Lower leg skin (tissue), 4 donors: ENCODE results near the gene ERGIC1. TPM values are rescaled to one million over a fixed set of nuclear protein-coding genes. Genes with fewer than 3 reads are reported as not detected.

ENCODE experiments used
- DNase-seq, 2 donors: peaks; one replicate each; pipeline ENCODE4 v3.0.0-alpha.2; 2019; ENCODE audit warnings: low spot score in 2 of 2
- H3K4me3 ChIP-seq: fragments of 200-600 bp; sonication (generic); 2 replicates; pipeline ENCODE4 v1.5.1; 2017; ENCODE audit warnings: mild to moderate bottlenecking, low read depth; ENCODE audit not compliant: poor library complexity, severe bottlenecking
- CTCF ChIP-seq, 3 donors: fragments of 450-650 bp; IDR thresholded peaks; one replicate each; pipeline ENCODE4 v1.5.1; 2016; ENCODE audit warnings: antibody characterized with exemption in 3 of 3, mild to moderate bottlenecking in 3 of 3, moderate library complexity in 2 of 3
- POLR2A ChIP-seq, 2 donors: fragments of 450-650 bp; IDR thresholded peaks; one replicate each; pipeline ENCODE4 v1.6.1; 2016 to 2017; ENCODE audit warnings: antibody characterized with exemption in 2 of 2, mild to moderate bottlenecking in 1 of 2, moderate library complexity in 1 of 2
- WGBS, 2 donors: methylation state at CpG; one replicate each; pipeline ENCODE4 v1.1.5; 2018; 5-methylcytosine and 5-hydroxymethylcytosine counted together
- intact Hi-C: fragments of 100-400 bp; cut with DNase I; formaldehyde crosslinking; loops from one replicate; pipeline ENCODE4 v1.15.0; 2023; ENCODE audit warnings: low total_unique reads
- total RNA-seq, 4 donors: library from RNA; depleted of rRNA; stranded (reverse); fragments of >200 nt; gene quantifications; one replicate each; pipeline ENCODE4 v1.1.0, GENCODE V29; 2016

The ERGIC1 gene
- total RNA-seq, 4 donors from 2014 or later: 62.9 to 114 (median 82.6) TPM

DNA sequence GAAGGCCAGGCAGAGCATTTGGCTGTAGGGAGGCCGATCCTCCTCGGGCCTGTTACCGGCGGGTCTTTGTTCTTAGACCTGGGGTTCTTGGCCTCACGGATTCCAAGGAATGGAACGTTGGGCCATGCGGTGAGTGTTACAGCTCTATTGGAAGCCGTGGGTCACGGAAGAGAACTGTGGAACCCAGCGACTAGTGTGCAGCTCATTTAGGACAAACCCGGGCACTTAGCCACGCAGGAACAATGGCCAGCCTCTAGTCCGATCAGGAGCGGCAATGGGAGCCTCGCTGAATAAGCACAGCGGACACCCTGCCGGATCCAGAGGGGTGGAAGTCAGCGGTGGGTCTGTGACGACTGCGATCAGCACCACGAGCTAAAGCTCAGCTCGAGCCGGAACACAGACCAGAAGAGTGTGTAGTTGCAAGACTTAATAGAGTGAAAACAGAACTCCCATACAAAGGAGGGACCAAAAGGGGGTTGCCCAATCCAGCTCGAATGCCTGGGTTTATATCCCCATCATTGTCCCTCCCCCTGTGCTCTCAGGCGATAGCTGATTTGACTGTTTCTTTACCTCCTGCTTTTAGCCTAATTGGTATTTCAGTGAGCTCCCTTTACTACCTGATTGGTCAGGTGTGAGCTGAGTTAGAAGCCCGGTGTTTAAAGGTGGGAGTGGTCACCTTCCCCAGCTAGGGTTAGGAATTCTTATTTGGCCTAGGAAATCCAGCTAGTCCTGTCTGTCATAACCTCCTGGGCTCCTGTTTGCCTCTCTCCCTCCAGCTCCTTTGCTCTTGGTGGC, 71.5 kb downstream of the ERGIC1 start:
- TF ChIP-seq POLR2A (IDR thresholded peaks at IDR 0.05) (no peak), CTCF (IDR thresholded peaks at IDR 0.05) (no peak)
- 78 to 81% methylated on average over 26 of the region's 26 CpGs for WGBS, 2 donors
- intact Hi-C loops: no loop called here
- no peak for DNase-seq
- H3K4me3 ChIP-seq: no peak overlapping the region

- no peak for DNase-seq
- WGBS, 2 donors: 70 to 80% methylated on average over 5 to 6 of the region's 6 CpGs
- TF ChIP-seq CTCF (IDR thresholded peaks at IDR 0.05): no peak
- no peak for TF ChIP-seq POLR2A (IDR thresholded peaks at IDR 0.05)
- no peak overlapping the region for H3K4me3 ChIP-seq
- intact Hi-C loops: no loop called here
Measured at GRCh38 chr5:172906436-172906835, 72.4 kb downstream of the ERGIC1 start.

DNA sequence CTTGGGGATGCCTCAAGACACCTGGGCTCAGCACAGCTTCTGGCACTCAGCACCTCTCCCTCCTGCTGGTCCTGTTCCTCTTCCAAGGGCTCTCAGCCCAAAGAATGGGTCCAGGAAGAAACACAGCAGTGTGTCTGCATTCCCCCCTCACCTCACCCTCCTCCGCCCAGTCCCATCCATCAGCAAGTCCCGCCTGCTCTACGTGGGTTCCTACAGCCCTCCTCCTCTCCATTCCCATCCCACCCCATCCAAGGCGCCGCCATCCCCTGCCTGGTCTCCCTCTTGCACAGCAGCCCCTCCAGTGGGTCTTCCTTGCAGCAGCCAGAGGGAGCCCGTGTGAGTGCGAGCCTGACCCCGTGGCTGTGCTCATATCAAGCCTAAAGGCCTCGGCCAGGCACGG, 72.8 kb downstream of the ERGIC1 start:
- TF ChIP-seq POLR2A (IDR thresholded peaks at IDR 0.05) (no peak), CTCF (IDR thresholded peaks at IDR 0.05) (no peak)
- WGBS, 2 donors: 87 to 97% methylated on average over 9 to 10 of the region's 10 CpGs
- H3K4me3 ChIP-seq: no peak overlapping the region
- DNase-seq: no peak
- intact Hi-C loops: no loop called here

DNA sequence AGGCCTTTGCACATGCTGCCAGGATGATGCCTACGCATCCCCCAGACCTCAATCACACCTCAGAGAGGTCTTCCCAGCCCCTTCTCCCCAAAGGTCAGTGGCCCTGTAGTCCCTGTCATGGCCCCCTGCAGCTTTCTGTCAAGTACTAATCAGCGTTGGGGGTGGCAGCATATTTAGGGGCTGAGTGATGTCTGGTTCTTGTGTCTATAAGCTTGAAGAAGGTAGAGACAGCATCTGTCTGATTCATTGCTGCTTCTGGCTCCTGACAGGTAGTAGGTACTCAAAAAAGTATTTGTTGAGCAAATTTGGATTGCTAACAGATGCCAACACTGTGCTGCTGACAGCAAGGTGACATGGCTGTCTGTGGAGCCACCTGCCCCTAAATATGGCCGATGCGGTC, 73.6 kb downstream of the ERGIC1 start:
- TF ChIP-seq POLR2A (IDR thresholded peaks at IDR 0.05): no peak
- no peak for TF ChIP-seq CTCF (IDR thresholded peaks at IDR 0.05)
- no peak overlapping the region for H3K4me3 ChIP-seq
- 92 to 97% methylated on average over 4 of the region's 4 CpGs for WGBS, 2 donors
- no peak for DNase-seq
- intact Hi-C loops: no loop called here

DNA sequence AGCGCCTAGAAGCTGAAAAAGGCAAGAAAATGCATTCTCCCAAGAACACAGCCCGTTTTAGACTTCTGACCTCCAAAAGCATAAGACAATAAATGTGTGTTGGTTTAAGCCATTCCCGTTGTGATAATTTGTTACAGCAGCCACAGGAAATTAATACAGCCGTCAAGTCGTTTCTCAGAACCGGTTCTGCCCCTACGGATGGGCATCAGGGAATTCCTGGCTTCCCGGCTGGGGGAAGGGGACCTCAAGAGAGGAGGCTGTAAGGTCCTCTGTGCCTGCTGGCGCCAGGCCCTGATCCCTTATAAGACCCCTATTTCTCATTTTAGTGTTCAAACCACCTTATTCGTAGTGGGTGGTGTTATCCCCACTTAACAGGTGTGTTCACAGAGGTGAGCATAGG, 74.6 kb downstream of the ERGIC1 start:
- no peak for TF ChIP-seq POLR2A (IDR thresholded peaks at IDR 0.05)
- TF ChIP-seq CTCF (IDR thresholded peaks at IDR 0.05): no peak
- WGBS, 2 donors: 80 to 87% methylated on average over 10 of the region's 10 CpGs
- no peak for DNase-seq
- intact Hi-C loops: no loop called here
- no peak overlapping the region for H3K4me3 ChIP-seq
